ENCODE data around the gene ADSS1.

Gene ADSS1

DNA sequence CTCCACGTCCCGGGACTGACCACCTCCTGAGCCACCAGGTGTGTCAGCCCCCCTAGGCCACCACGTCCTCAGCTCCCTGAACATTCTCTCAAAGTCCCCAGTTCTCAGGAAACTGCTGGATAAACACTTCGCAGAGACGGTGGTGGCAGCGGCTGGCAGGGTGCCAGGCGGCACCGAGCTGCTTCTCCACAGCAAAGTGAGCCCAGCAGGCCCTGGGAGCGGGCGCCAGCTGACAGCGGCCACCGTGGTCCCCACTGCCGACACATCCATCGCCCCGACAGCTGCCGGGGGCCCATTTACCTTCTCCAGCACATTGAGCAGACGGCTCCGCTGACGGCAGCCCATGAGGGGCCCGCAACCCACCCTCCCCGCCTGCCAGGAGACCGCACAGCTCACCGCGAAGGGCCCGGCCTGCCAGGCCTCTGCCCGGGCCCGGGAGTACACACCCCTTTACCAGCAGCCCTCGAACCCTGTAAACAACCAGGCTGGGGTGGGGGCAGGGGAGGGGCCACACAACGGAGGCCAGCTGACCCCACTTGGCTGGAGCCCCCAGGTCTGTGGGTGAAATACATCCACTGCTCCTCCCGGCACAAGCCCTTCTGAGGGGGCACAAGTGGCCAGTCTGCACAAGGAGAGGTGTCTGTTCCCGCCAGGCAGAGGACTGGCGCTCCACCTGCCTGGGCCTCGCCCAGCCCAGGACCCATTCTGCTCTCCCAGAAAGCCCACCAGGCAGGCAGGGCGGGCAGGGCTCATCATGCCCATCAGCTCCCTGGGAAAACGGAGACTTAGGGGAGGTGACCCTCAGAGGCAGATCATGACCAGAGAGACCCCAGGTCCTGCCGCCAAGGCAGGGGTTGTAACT lies 61.0 kb downstream of the ADSS1 start:
- DNase-seq: no peak

DNA sequence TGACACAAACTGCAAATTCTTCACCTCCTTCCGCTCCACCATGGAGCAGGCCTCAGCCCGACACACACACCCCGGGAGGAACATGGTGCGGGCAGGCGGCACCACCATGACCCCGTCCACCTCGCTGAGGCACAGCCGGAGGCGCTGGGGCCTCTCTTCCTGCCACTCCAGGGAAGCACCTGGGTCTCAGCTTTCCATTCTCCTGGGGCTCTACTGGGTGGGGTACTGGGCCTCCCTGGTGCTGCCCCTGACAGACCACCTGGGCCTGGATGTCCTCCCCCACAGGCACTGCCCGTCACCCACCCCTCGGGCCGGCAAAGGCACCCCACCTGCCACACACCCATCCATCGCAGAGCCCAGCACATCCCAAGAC lies 61.7 kb downstream of the ADSS1 start:
- no peak for DNase-seq

DNA sequence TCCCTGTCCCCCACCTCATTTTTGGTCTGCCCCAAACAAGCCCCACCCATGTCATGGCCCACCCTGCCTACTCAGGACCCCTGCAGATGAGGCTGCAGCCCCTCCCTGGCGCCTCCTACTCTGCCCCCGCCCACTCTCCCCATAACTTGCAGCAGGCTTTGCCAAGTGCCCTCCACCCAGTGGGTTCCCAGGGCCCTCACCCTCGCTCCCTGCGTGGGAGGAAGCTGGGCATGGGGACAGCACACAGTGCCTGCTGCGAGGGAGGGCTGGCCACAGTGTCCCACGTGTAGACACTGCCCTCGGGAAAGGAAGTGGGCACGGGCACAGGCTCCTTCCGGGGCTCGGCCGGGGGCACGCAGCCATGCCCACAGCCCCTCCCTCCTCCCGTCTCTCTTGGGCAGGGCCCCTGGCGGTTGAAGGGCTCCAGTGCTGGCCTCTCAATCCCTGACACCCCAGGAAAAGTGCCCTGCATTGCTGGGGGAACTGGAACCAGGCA lies 62.1 kb downstream of the ADSS1 start:
- DNase-seq: peak; percentile 29

DNA sequence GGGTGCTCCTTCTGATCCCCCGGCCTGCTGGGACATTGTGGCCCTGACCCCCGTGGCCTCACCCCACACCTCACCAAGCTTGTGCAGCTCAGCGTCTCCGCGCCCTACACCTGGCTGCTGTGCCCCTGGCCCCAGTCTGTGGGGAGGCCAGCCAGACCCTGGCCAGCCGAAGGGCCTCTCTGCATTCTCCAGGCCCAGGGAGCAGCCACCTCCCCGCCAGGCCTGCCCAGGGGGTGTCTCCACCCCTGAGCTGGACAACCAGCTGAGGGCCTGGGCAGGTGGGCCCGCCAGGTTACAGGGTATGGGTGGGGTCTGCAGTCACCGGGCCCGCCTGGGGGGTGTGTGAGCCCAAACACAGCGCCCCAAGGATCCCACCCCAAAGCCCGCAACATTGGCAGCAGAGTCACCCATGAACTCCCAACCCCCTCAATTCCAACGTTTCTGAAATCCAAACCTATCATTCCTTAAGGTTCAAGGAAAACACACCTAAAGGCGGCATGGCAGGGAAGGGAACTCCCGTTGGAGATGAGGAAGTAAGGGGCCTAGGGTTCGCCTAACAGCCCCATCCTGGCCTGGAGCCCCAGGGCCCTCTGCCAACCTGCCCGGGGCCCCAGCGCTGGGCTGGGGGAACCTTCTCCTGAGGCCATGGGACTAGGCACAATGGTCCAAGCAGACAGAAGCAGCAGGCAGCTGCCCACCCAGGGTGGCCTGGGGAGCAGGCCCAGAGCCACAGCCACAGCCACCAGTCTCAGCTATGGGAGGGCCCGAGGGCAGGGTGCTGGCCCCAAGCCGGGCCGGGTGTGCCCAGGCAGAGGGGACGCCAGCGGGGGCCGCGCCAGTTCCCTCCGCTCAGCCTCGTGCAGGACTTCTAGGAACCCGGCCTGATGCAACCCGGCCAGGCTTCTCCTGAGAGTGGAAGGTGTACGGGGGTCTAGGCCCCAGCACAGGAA lies 63.0 kb downstream of the ADSS1 start:
- no peak for DNase-seq

DNA sequence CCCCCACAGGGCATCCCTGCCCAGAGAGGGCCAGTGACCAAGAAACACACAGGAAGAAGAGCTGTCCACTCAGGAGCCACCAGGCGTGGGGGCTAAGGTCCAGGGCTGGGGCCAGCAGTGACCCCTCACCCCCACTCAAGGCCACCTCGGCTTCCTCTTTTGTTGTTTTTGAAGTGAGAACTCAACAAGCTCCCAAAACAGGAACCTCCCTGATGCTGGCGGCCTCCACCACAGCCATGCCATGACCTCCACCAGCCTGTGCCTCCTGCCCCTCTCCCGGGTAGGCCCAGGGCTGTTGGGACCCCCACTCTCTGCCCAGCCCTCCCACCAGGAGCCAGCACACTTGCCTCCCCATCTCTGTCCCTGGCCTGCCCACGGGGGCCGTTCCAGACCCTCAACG lies 63.7 kb downstream of the ADSS1 start:
- DNase-seq: no peak

DNA sequence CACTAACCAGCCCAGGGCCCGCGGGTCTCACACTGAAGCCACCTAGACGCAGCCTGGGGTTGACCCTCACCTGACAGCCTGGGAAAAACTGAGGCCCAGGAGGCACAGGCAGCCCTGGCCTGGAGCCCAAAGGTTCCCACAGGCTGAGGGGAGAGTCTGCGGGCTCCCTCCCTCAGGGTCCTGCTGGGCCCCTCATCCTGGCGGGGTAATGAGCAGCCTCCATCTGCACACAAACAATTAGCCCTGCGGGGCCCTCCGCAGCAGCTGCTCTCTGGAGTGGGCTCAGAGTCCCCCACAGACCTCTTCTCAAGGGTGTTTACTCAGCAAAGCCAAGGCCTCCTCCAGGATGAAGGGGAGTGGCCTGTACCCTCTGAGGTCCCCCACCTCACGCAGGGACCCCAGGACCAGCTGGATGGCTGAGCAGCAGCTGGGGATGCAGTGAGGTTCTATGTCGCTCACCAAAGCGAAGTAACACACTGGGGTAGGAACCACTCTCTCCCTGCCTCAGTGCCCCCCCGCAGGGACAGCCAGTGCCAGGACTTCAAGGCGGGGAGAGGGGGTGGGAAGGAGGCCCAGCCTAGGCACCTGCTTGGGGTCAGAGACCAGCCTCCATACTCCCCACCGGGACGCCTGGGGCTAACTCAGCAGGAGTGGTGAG lies 64.3 kb downstream of the ADSS1 start:
- no peak for DNase-seq

DNA sequence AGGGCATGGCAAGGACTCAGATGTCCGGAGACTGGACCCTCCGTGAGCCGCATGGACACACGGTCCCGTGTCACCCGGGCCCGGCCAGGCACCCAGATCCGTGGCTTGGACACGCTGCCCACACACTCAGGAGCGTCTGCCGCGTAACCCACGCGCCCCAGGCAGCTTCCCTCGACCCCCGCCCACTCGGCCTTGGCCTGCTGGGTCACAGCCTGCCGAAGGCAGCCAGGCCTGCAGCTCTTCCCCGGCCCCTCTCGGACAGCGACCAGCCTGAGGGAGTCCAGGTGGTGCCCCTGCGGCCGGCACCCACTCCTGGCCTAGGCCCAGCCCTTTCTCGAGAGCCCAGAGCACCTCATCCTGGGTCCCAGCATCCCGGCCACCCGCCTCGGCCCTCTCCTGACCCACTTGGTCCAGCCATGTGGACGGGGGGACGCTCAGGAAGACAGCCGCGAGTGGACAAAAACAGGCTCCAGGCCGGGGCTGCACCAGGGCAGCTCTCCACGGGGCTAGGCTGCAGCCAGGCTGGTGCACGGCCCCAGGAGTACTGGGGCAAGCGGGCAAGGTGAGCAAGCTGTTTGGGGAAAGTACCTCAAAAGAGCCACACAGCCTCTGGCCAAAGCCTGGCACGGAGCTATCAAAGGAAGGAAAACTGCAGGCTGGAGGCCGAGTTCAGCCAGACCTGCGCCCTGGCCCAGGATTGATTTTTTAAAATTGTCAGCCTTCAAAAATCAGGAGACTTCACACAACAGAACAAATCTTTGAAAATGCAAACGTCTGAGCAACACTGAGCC lies 65.0 kb downstream of the ADSS1 start:
- no peak for DNase-seq

DNA sequence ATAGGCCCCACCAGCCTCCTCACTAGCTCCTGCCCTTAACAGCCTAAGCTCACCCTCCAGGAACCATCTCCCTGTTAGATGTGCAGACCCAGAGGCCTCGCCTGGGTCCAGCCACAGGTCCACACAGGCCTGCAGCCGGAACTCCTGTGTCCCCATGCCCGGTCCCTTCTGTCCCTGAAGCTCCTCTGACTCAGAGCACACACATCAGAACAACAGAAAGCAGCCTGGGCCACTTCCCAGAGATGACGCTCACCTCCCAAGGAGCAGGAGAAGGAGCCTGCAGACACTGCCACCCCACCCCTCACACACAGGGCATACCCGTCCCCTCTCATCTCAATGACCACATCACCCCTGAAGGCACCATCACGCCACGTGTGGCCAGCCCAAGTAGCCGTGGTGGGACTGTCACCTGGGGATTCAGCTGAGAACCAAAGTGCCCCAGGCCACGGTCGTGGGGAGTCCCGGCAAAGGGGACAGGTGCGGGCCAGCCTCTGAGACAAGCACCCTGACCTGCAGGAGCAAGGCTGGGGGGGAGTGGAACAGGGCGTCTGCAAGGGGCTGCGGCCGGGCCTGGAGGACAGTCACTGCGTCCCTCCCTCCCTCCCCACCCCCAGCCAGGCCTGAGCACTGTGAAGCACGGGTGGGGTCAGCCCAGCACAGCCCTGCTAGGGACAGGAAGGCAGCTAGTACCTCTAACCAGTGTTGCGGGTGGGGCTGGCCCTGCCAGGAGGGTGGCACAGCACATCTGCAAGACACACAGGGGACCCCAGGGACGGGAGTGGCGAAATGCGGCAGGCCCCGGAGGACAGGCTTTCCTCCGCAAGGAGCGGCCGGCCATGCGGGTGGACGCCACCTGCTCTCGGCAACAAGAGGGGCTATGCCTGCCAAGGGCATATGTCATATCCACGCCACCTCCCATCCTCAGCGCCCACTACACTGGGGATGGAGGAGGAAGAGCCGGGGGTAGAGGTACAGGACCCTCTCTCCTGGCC lies 66.0 kb downstream of the ADSS1 start:
- DNase-seq: no peak

DNA sequence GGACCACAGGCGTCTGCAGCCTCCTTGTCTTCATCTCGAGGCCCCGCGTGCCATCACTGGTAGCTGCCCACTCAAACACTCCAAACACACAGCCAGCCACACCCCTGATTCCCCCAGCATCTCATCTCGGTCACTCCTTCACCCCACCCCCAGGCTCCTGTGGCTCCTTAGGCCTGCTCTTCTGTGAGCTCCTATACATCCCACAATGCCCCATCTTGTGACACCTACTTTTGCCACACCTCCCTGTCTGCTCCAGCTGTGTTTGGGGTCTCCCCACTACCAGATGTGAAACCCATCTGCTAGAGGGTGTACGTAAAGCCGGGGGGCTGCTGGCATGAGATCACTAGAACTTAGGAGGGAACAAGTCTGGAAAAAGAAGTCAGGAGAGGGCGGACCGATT lies 67.4 kb downstream of the ADSS1 start:
- DNase-seq: no peak

DNA sequence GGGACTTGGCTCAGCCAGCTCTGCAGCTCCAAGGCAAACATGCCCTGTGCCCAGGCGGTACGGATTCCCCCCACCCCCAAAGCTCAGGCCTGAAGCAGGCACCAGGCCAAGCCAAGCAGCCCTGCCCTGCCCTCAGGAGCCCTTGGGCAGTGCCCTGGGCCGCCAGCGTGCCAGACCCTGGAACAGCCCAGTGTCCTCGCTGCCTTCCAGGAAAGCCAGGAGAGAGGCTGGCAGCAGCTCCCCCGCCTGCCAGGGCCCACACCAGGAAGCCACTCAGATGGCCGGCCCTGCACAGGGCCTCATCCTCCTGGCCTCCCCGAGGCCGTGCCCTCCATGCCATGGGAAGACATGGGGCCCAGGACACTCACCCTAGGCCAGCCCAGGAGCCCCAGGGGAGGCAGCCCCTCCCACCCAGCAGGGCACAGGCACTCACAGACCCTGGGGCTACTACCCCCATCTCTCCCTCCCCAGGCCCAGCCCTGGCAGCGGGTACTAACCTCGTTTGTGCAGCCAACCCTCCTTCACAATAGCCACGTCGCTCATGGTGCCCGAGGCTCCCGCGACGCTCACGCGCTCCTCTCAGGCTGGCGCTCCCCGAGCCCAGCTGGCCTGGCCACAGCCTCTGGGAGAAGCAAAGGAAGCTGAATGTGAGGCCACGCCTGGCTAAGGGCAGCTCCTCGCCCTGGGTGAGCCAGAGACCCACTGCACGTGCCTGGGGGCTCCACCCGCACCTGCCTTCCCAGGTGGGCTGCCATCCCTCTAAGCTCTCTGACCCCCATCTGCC lies 68.3 kb downstream of the ADSS1 start:
- no peak for DNase-seq

DNA sequence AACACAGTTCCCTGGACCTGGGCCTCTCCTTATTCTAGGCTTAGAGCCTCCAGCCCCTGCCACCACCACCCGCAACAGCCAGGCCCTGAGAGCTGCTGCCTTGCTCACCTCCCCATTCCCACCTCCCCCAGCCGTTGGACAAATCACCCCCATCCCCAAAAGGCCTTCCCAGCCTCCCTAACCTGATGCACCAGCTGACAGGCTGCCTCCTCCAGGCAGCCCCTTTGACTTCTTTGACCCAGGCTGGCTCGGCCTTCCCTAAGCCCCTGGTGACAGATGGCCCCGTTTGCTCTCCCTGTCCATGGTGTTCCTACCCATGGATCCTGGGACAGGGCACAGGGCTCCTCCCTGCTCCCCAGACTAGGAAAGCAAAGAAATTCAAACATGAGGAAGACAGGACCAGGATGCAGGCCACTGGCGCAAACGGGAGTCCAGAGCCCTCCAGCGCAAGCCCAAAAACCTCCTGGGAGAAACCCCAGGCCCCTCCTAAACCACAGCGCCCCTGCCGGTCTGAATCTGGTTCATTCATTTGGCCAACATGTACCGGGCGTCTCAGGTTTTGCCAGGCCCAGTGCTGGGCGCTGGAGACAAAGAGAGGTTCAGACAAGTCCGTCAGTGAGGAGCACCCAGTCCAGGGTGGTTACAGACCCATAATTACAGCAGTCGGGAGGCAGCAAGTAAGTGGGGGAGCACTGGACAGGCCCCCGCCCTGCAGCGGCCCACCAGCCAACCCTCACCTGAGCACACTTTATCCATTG lies 69.1 kb downstream of the ADSS1 start:
- no peak for DNase-seq

DNA sequence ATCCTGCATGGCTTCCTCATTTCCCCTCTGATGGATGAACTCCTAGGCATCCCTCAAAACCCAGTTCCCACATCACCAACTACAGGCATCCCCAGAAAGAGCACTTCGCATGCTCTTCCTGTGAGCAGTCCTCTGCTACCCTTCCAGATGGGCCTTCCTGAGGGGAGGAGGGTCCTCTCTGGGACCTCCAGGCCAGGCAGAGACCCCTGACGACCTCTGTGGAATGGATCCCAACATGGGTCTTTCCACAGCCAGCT lies 69.6 kb downstream of the ADSS1 start:
- no peak for DNase-seq

DNA sequence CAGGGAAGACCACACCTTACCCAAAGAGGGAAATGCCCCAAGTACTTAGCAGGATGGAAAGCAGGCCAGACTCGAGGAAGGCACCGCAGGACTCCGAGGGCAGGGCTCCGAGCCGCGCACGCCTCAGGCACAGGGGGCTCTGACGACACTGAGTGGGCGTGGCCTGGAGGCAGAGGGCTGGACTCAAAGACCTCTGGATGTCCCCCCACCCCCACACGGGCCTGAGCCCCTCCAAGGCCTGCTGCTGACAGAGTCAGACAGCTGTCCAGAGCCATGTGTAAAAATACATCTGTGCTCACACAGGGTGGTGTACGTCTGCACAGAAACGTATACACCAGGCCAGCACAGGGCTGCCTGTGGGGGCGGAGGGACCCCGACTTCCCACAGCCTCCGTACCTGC lies 70.1 kb downstream of the ADSS1 start:
- peak; percentile 27 for DNase-seq

DNA sequence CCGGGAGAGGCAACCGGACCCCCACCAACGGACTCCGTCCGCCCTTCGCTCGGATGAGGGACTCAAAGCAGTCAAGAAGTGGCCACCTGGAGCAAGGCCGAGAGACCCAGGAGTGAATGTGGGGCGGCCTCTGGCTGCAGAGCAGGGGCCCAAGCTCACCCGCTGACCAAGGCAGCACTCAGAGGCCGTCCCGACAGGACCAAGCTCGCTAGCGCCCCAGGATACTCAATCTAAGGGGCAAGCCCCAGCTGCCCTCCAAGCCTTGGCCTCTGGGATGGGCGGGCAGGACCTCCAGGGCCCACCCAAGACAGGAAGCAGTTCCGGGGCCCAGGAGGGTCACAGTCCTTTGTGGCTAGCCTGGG lies 70.6 kb downstream of the ADSS1 start:
- no peak for DNase-seq

DNA sequence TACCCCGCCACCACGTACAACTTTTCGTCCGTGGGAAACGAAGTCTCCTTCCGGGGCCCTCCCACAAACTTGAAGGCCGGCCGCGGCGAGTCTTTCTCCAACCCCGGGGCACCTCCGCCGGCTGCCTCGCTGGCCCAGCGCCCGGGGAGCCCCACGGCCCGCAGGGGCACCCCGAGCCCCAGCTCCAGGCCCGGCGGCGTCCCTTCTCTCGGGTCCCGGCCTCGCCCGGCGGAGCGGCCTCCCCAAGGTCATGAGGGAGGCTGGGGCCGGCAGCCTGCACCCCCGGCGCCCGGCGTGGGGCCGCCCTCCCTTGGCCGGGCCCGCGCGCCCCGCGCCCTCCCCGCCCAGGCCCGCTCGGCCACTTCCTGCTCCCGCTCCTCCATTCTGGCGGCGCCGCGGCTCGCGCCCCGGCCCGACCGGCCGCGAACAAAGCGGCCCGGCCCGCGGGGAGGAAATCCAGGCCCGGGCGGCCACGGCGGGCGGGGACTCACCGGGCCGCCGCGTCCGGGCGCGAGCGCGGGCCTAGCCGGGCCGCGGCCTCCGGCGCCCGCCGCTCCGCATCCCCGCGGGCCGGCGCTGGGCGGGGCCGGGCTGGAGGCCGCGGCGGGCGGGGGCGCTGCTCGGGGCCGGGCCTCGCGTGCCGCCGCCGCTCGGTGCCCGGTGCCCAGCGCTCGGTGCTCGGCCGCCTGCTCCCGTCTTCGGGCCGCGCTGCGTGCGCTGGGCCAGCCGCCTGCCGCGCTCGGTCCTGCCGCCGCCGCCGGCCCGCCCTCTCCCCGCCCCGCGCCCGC lies 71.2 kb downstream of the ADSS1 start, which contains the start of gene AKT1:
Gene AKT1, minus strand, starts transcription at position 756 of the 788 bp plus-strand sequence. CDS start 3,105 bp downstream, outside the sequence.
- no peak for DNase-seq

DNA sequence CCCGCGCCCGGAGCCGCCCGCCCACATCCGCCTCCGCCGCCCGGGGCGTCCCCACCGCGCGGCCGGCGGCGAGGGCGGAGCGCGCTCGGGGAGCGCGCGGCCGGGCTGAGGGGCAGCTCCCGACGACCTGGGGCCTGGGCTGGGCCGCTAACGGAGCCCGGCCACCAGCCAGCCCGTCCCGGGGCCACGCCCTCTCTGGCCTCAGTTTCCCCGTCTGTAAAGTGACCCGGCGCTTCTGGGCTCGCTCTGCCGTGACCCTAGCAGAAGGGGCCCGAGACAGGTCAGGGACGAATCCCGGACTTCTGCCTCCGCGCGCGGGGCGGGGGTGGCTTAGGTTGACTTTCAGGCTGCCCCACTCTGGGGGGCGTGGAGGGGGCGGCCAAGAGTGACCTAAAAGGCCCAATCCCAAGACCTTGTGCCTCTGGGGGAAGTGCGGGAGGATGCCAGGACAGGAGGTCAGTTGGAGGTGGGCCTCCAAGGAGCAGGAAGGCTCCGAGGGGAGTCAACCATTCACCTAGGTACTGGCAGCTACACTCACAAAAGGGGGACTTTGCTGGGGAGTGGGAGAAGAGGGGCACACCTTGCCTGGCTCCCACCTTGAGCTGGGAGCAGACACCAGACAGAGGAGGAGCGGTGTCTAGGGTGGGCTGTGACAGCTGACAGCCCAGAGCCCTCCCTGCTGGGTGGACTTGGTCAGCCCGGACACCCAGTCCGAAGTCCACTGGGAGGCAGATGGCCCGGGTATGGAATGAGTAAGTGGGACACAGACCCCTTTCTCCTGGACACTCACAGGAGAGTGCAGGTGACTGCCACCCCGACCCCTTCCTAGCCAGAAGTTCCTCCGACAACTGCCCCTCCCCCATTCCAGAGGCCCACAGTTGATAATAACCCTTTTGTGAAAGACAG lies 72.0 kb downstream of the ADSS1 start:
- DNase-seq: peak; percentile 55

DNA sequence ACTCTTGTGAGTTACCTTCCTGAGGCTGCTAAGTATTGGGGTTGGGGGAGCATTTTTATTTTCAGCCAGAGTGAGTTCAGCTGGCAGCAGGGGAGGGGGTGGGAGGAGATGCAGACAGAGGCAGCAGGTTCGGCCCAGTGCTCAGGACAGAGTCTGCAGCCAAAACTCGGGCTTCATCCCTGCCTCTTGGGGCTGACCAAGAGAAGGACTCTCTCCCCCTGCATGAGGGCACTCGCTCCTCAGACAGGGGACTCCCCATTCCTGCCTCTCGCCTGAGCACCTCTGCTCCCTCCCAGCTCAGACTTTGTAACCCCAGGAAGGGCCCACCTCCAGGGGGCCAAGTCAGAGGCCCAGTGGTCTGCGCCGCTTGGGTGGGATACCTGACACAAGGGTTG lies 72.7 kb downstream of the ADSS1 start:
- no peak for DNase-seq
